LNCAP (cell line): Measurements from ENCODE around the gene HRH1.

Experiments
- TF ChIP-seq, protein P1 (sequence below): fragments of 450-650 bp; IDR thresholded peaks from 2 replicates; pipeline ENCODE4 v1.5.1; 2017; ENCODE audit warnings: mild to moderate bottlenecking

HRH1 gene

GRCh38 chr3:11128682-11129632 is 25.3 kb upstream of the HRH1 start:
- TF ChIP-seq, protein P1, sequence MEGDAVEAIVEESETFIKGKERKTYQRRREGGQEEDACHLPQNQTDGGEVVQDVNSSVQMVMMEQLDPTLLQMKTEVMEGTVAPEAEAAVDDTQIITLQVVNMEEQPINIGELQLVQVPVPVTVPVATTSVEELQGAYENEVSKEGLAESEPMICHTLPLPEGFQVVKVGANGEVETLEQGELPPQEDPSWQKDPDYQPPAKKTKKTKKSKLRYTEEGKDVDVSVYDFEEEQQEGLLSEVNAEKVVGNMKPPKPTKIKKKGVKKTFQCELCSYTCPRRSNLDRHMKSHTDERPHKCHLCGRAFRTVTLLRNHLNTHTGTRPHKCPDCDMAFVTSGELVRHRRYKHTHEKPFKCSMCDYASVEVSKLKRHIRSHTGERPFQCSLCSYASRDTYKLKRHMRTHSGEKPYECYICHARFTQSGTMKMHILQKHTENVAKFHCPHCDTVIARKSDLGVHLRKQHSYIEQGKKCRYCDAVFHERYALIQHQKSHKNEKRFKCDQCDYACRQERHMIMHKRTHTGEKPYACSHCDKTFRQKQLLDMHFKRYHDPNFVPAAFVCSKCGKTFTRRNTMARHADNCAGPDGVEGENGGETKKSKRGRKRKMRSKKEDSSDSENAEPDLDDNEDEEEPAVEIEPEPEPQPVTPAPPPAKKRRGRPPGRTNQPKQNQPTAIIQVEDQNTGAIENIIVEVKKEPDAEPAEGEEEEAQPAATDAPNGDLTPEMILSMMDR: no peak

DNA sequence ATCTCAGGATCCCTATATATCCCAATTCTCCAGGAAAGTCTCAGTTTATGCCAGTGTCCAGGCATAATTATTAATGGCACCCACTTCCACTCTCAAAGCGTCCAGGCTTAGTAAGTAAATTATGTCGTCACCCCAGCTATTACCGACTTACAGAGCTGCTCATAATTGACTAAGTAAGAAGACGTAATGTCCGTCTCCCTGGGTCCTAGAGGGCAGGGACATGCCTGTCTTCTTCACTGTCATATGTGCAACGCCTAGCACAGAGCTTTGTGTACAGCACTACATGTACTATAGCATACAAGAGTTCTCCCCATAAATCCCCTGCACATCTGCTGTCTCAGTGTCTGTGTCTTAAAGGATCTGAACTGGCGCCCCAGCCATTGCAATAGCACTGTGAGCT is 23.9 kb upstream of the HRH1 start:
- TF ChIP-seq, protein P1: no peak

GRCh38 chr3:11131371-11131770 is 22.9 kb upstream of the HRH1 start:
- TF ChIP-seq, protein P1: no peak

- TF ChIP-seq, protein P1: no peak
Measured at GRCh38 chr3:11132861-11133260, 21.4 kb upstream of the HRH1 start.

- TF ChIP-seq, protein P1: no peak
Measured at GRCh38 chr3:11134794-11135193, 19.5 kb upstream of the HRH1 start.

DNA sequence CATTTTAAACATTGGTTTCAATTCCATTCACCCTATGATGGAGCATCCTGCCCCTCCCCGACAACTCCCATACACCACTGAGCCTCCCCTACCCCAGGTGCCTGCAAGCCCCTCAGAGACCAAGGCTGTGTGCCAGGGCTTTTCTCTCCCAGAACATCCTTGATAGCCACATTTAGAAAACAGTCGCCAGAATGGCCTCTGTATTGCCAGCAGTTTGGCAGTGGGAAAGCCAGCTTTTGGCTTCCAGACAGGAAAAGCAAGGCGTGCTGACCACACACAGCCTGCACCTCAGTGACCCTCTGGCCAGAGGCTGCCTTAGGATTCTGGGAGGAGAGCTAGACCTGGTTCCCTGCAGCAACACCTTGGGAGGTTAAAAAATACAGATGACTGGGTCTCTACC is 18.2 kb upstream of the HRH1 start:
- TF ChIP-seq, protein P1: no peak

DNA sequence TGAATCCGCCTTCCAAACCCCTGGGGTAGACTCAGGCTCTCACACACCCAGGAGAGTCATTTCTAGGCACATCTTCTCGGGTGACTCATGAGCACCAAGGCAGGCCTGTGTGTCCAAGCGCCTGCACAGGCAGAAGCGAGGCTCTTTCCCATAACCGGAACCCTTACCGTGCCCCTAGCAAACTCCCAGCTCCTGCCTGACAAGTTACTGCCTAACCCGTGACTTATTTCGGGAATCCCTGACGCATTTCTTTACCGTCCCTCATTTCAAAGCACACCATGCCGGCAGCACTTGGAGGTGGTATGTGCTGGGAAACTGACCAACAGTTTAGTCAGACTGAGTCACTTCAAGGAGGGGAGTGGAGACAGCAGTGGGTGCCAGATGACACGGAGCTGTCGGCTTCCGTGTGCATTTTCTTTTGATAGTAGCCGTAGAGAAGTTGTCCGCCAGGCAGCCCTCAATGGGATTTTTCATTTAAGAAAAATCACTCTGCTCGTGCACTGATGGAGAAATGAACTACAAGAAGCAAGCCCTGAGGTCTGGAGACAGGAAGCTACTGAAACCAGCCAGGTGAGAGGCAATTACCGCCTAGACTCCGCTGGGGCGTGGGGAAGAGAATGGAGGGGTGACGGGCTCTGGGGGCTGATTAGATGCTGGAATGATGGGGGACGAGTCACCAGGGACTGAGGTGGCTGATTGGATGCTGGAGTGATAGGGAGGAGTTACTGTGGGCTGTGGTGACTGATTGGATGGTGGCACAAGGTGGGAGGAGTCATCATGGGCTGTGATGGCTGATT is 17.3 kb upstream of the HRH1 start:
- TF ChIP-seq, protein P1: no peak
